Nephron (organoid): ENCODE measurements around the gene ASMTL.

Experiments
- H3K27ac Mint-ChIP-seq, 3 experiments: 2 replicates each; pipeline ENCODE4 v1.8.0; 2020; ENCODE audit warnings: mixed read lengths in 3 of 3, mild to moderate bottlenecking in 2 of 3, moderate library complexity in 1 of 3
- H3K27me3 Mint-ChIP-seq: 2 replicates; pipeline ENCODE4 v1.8.0; 2021; ENCODE audit warnings: low read depth, mild to moderate bottlenecking, moderate library complexity, mixed read lengths
- H3K36me3 Mint-ChIP-seq: 2 replicates; pipeline ENCODE4 v1.8.0; 2020; ENCODE audit warnings: low read depth, mixed read lengths
- H3K4me1 Mint-ChIP-seq: 2 replicates; pipeline ENCODE4 v1.8.0; 2020; ENCODE audit warnings: mixed read lengths
- H3K4me3 Mint-ChIP-seq, 3 experiments: 2 replicates each; pipeline ENCODE4 v1.8.0; 2020; ENCODE audit warnings: mild to moderate bottlenecking in 3 of 3, mixed read lengths in 3 of 3, moderate library complexity in 2 of 3
- H3K9me3 Mint-ChIP-seq: 2 replicates; pipeline ENCODE4 v1.8.0; 2020; ENCODE audit warnings: mixed read lengths
- CTCF ChIP-seq, 3 experiments: fragments of 200-600 bp; sonication (generic); IDR thresholded peaks; one replicate each; pipeline ENCODE4 v1.5.0; 2021; ENCODE audit warnings: antibody characterized with exemption in 3 of 3; ENCODE audit not compliant: unreplicated experiment in 3 of 3

Gene ASMTL

GRCh38 chrX:1400742-1401471, 51.8 kb downstream of the ASMTL start:
- Mint-ChIP-seq H3K9me3 (no peaks in the 10 kb centered on the region), H3K4me3 (no peak overlapping the region), H3K27ac (no peak overlapping the region), H3K4me1 (peaks cover 14% of the 10 kb centered on the region), H3K27me3 (no peaks in the 10 kb centered on the region), H3K36me3 (peaks cover 11% of the 10 kb centered on the region)
- no peak for TF ChIP-seq CTCF (IDR thresholded peaks at IDR 0.05; ENCODE audit: unreplicated experiment in 3 of 3)

DNA sequence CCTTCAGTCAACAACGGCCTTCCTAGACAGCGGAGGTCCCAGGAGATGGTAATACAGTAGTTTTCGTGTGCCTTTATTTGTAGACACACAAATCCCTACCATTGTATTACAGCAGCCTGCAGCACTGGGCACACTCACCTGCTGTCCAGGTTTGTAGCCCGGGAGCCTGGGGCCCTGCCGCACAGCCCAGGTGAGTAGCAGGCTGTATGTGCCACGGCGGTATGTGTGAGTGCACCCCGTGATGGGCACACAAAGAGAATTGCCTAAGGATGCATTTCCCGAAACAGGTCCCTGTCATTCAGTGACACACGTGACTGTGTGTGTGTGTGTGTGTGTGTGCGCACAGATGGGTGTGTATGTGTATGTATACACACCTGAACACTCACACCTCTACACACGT, 52.7 kb downstream of the ASMTL start:
- Mint-ChIP-seq H3K9me3 (no peaks in the 10 kb centered on the region), H3K27me3 (no peaks in the 10 kb centered on the region), H3K4me1 (peaks cover 22% of the 10 kb centered on the region), H3K4me3 (no peak overlapping the region), H3K27ac (no peak overlapping the region), H3K36me3 (peaks cover 19% of the 10 kb centered on the region)
- TF ChIP-seq CTCF (IDR thresholded peaks at IDR 0.05; ENCODE audit: unreplicated experiment in 3 of 3): no peak

GRCh38 chrX:1398431-1399340, 54.0 kb downstream of the ASMTL start:
- Mint-ChIP-seq H3K4me3 (no peak overlapping the region), H3K27me3 (no peaks in the 10 kb centered on the region), H3K36me3 (peaks cover 19% of the 10 kb centered on the region), H3K4me1 (peaks cover 32% of the 10 kb centered on the region), H3K9me3 (no peaks in the 10 kb centered on the region), H3K27ac (no peak overlapping the region)
- no peak for TF ChIP-seq CTCF (IDR thresholded peaks at IDR 0.05; ENCODE audit: unreplicated experiment in 3 of 3)

- no peaks in the 10 kb centered on the region for H3K27me3 Mint-ChIP-seq
Measured at GRCh38 chrX:1397441-1398270, 55.1 kb downstream of the ASMTL start.

GRCh38 chrX:1397001-1397400, 55.7 kb downstream of the ASMTL start:
- TF ChIP-seq CTCF (IDR thresholded peaks at IDR 0.05; ENCODE audit: unreplicated experiment in 3 of 3): no peak
- H3K27me3 Mint-ChIP-seq: no peaks in the 10 kb centered on the region
- no peaks in the 10 kb centered on the region for H3K9me3 Mint-ChIP-seq
- peaks cover 19% of the 10 kb centered on the region for H3K36me3 Mint-ChIP-seq
- peaks cover 35% of the 10 kb centered on the region for H3K4me1 Mint-ChIP-seq
- peak overlapping the region in 1 of 3 experiments; percentile 18 for H3K27ac Mint-ChIP-seq
- H3K4me3 Mint-ChIP-seq: no peak overlapping the region

More at GRCh38 chrX:1397441-1398270, 55.1 kb downstream of the ASMTL start:
- H3K9me3 Mint-ChIP-seq: no peaks in the 10 kb centered on the region
- no peak for TF ChIP-seq CTCF (IDR thresholded peaks at IDR 0.05; ENCODE audit: unreplicated experiment in 3 of 3)
- H3K4me3 Mint-ChIP-seq: no peak overlapping the region
- peaks cover 19% of the 10 kb centered on the region for H3K36me3 Mint-ChIP-seq
- H3K27ac Mint-ChIP-seq: peak overlapping the region in 2 of 3 experiments; percentile 38 to 62
- H3K4me1 Mint-ChIP-seq: peaks cover 35% of the 10 kb centered on the region
